HL-60 (cell line): Measurements from ENCODE around the gene DHX15.
"Not testable (repeated sequence)": the region's sequence is repeated elsewhere in the genome, so short reads cannot be mapped to it uniquely, and the experiment has no call there.

Experiments used
- DNase-seq, 2 experiments: peaks; one replicate each; pipeline ENCODE4 v3.0.0-alpha.2; 2010 to 2020; ENCODE audit warnings: low read depth in 1 of 2, low spot score in 1 of 2
- H3K27ac ChIP-seq: fragments of 250-450 bp; sonication (Bioruptor Pico); replicated peaks from 2 replicates; pipeline ENCODE4 v1.5.1; 2020; ENCODE audit warnings: mild to moderate bottlenecking, moderate library complexity
- H3K27me3 ChIP-seq: fragments of 250-450 bp; sonication (Bioruptor Pico); 2 replicates; pipeline ENCODE4 v1.5.1; 2021; ENCODE audit warnings: mild to moderate bottlenecking, moderate library complexity; ENCODE audit not compliant: insufficient read depth, poor library complexity, severe bottlenecking
- H3K4me3 ChIP-seq: replicated peaks from 2 replicates; pipeline ENCODE4 v1.5.1; 2011; ENCODE audit warnings: mild to moderate bottlenecking, control low read depth, low read length; ENCODE audit not compliant: insufficient read depth
- GABPA ChIP-seq: IDR thresholded peaks from 2 replicates; pipeline ENCODE4 v1.6.1; 2012; ENCODE audit warnings: low read depth
- POLR2AphosphoS5 ChIP-seq: IDR thresholded peaks from 2 replicates; pipeline ENCODE4 v1.6.1; 2012; ENCODE audit warnings: low read depth
- SPI1 ChIP-seq: IDR thresholded peaks from 2 replicates; pipeline ENCODE4 v1.6.1; 2012; ENCODE audit warnings: low read depth, mild to moderate bottlenecking, borderline replicate concordance
- TF ChIP-seq, protein P1 (sequence below): IDR thresholded peaks from 2 replicates; pipeline ENCODE4 v1.6.1; 2012; ENCODE audit warnings: low read depth; ENCODE audit not compliant: insufficient replicate concordance
- TF ChIP-seq, protein P2 (sequence below): IDR thresholded peaks from one replicate; pipeline ENCODE4 v1.5.1; 2011; ENCODE audit warnings: low read length, control low read depth, inconsistent platforms; ENCODE audit not compliant: insufficient read depth

The DHX15 gene

DNA sequence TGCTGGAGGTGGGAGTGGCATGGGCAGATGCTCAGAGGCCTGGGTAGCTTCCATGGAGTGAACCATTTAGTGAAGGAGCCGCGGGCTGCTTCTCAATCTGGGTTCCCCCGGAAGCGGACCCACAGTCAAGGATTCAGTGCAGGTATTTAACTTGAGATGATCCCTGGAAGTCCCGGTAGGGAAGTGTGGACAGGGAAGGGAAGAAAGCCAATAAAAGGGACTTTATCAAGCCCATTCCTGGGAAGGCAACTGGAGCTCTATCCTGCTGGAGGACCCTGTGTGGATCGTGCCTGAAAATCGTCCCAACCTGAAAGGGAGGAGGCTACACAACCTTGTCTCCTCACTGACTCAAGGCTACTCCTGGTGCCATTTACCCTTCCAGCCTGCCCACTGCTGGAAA, 76.9 kb downstream of the DHX15 start:
- DNase-seq = no peak
- no peaks in the 10 kb centered on the region for H3K27me3 ChIP-seq
- H3K4me3 ChIP-seq = no peak overlapping the region
- TF ChIP-seq GABPA (no peak), SPI1 (no peak), POLR2AphosphoS5 (no peak)
- TF ChIP-seq, protein P1, sequence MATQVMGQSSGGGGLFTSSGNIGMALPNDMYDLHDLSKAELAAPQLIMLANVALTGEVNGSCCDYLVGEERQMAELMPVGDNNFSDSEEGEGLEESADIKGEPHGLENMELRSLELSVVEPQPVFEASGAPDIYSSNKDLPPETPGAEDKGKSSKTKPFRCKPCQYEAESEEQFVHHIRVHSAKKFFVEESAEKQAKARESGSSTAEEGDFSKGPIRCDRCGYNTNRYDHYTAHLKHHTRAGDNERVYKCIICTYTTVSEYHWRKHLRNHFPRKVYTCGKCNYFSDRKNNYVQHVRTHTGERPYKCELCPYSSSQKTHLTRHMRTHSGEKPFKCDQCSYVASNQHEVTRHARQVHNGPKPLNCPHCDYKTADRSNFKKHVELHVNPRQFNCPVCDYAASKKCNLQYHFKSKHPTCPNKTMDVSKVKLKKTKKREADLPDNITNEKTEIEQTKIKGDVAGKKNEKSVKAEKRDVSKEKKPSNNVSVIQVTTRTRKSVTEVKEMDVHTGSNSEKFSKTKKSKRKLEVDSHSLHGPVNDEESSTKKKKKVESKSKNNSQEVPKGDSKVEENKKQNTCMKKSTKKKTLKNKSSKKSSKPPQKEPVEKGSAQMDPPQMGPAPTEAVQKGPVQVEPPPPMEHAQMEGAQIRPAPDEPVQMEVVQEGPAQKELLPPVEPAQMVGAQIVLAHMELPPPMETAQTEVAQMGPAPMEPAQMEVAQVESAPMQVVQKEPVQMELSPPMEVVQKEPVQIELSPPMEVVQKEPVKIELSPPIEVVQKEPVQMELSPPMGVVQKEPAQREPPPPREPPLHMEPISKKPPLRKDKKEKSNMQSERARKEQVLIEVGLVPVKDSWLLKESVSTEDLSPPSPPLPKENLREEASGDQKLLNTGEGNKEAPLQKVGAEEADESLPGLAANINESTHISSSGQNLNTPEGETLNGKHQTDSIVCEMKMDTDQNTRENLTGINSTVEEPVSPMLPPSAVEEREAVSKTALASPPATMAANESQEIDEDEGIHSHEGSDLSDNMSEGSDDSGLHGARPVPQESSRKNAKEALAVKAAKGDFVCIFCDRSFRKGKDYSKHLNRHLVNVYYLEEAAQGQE = no peak
- TF ChIP-seq, protein P2, sequence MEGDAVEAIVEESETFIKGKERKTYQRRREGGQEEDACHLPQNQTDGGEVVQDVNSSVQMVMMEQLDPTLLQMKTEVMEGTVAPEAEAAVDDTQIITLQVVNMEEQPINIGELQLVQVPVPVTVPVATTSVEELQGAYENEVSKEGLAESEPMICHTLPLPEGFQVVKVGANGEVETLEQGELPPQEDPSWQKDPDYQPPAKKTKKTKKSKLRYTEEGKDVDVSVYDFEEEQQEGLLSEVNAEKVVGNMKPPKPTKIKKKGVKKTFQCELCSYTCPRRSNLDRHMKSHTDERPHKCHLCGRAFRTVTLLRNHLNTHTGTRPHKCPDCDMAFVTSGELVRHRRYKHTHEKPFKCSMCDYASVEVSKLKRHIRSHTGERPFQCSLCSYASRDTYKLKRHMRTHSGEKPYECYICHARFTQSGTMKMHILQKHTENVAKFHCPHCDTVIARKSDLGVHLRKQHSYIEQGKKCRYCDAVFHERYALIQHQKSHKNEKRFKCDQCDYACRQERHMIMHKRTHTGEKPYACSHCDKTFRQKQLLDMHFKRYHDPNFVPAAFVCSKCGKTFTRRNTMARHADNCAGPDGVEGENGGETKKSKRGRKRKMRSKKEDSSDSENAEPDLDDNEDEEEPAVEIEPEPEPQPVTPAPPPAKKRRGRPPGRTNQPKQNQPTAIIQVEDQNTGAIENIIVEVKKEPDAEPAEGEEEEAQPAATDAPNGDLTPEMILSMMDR = no peak
- H3K27ac ChIP-seq = no peak overlapping the region

DNA sequence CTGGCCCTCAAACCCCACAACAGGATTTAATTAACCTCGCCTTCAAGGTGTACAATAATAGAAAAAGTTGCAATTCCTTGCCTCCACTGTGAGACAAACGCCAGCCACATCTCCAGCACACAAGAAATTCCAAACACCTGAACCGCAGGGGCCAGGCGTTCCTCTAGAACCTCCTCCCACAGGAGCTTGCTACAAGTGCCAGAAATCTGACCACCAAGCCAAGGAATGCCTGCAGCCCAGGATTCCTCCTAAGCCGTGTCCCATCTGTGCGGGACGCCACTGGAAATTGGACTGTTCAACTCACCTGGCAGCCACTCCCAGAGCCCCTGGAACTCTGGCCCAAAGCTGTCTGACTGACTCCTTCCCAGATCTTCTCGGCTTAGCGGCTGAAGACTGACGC, 81.3 kb downstream of the DHX15 start:
- not testable (repeated sequence) for H3K27me3 ChIP-seq, H3K4me3 ChIP-seq, H3K27ac ChIP-seq, DNase-seq

DNA sequence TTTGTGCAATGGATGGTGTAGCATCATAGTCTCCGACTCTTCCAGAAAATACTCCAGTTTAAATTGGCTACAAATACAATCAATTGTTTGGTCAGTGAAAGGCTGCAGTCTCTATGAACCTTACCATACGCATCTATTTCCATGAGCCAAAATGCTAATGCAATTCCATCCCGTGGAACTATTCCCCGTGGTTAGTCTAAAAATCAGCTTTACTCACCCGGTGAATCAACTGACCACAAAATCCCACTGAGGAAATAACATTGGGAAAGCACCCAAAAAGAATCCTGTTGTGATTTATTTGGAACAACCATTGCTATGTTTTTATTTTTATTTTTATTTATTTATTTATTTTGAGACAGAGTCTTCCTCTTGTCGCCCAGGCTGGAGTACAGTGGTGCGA, 87.1 kb downstream of the DHX15 start:
- TF ChIP-seq SPI1 = no peak
- TF ChIP-seq, protein P2 = no peak
- TF ChIP-seq, protein P1 = no peak
- TF ChIP-seq POLR2AphosphoS5 = no peak
- no peak for TF ChIP-seq GABPA
- H3K27me3 ChIP-seq = no peaks in the 10 kb centered on the region
- H3K4me3 ChIP-seq = no peak overlapping the region
- no peak for DNase-seq
- H3K27ac ChIP-seq = no peak overlapping the region

DNA sequence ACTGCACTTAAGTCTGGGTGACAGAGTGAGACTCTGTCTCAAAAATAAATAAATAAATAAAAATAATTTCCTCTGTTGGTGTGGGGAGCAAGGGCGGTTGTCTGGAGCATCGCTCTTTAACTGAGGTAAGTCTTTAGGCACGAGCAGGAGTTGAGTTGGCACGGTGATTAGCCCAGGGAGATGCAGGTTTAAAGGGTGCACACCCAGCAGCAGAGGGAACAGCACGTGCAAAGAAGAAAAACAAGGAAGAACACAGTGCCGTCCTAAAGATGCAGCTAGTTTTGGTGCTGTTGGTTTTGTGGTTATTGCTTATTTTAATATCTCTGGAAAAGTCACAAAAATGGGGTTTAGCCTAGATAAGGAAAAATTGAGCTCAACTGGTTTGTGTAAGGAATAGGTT, 87.8 kb downstream of the DHX15 start:
- no peak for DNase-seq
- no peak overlapping the region for H3K4me3 ChIP-seq
- H3K27ac ChIP-seq = no peak overlapping the region
- no peaks in the 10 kb centered on the region for H3K27me3 ChIP-seq
- TF ChIP-seq POLR2AphosphoS5 (no peak), GABPA (no peak)

DNA sequence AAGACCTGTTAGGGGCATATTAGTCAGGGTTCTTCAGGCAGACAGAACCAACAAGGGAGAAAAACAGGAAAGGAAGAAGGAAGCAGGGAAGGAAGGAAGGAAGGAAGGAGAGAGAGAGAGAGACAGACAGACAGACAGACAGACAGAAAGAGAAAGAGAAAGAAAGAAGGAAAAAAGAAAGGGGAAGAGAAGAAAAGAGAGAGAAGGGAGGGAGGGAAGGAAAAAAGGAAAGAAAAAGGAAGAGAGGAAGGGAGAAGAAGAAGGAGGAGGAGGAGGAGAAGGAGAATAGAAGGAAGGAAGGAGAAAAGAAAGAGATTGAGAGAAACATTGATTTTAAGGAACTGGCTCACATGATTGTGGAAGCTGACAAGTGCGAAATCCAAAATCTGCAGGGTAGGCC, 89.0 kb downstream of the DHX15 start:
- H3K4me3 ChIP-seq = no peak overlapping the region
- no peak for DNase-seq
- H3K27me3 ChIP-seq = no peaks in the 10 kb centered on the region
- TF ChIP-seq GABPA (no peak), SPI1 (no peak), POLR2AphosphoS5 (no peak)
- TF ChIP-seq, protein P2 = no peak
- TF ChIP-seq, protein P1 = no peak
- no peak overlapping the region for H3K27ac ChIP-seq
